Breast epithelium (tissue), 4 donors: ENCODE results near the gene HEG1. TPM values are rescaled to one million over a fixed set of nuclear protein-coding genes. Genes with fewer than 3 reads are reported as not detected.

Source experiments
- DNase-seq, 2 donors: peaks; one replicate each; pipeline ENCODE4 v3.0.0-alpha.2; 2019; ENCODE audit warnings: low spot score in 2 of 2
- H3K27ac ChIP-seq, 2 donors: fragments of 200-600 bp; sonication (generic) in 1 of 2; one replicate each; pipeline ENCODE4 v1.5.1; 2016 to 2019; ENCODE audit warnings: mild to moderate bottlenecking in 1 of 2
- H3K27me3 ChIP-seq, 2 donors: fragments of 200-600 bp; sonication (generic) in 1 of 2; one replicate each; pipeline versions ENCODE4 v1.5.1 to v1.6.0; 2017 to 2019; ENCODE audit warnings: control low read depth in 1 of 2, mild to moderate bottlenecking in 1 of 2
- H3K36me3 ChIP-seq: fragments of 200-600 bp; one replicate; pipeline ENCODE4 v1.5.1; 2019
- H3K4me1 ChIP-seq, 2 donors: fragments of 200-600 bp; sonication (generic); one replicate each; pipeline ENCODE4 v1.5.1; 2016 to 2019; ENCODE audit warnings: control low read depth in 1 of 2
- H3K4me3 ChIP-seq, 3 donors: fragments of 200-600 bp; sonication (generic); 1 replicate in 2 of 3; 2 replicates in 1 of 3; pipeline ENCODE4 v1.5.1; 2016 to 2019; ENCODE audit warnings: mild to moderate bottlenecking in 3 of 3, moderate library complexity in 2 of 3
- H3K9me3 ChIP-seq, 2 donors: fragments of 200-600 bp; sonication (generic) in 1 of 2; one replicate each; pipeline ENCODE4 v1.5.1; 2016 to 2019; ENCODE audit warnings: control low read depth in 1 of 2
- POLR2A ChIP-seq: fragments of 450-650 bp; IDR thresholded peaks from one replicate; pipeline ENCODE4 v1.6.1; 2016; ENCODE audit warnings: antibody characterized with exemption, mild to moderate bottlenecking, moderate library complexity
- POLR2AphosphoS5 ChIP-seq, 3 donors: sonication (generic); formaldehyde crosslinking; IDR thresholded peaks; one replicate each; pipeline ENCODE4 v1.6.1; 2017; ENCODE audit warnings: antibody characterized with exemption in 3 of 3
- intact Hi-C: fragments of 100-400 bp; cut with DNase I; formaldehyde crosslinking; loops from one replicate; pipeline ENCODE4 v1.15.1; 2023; ENCODE audit warnings: low total_unique reads
- total RNA-seq, 3 donors: library from RNA; depleted of rRNA; stranded (reverse); fragments of >200 nt; gene quantifications; one replicate each; pipeline ENCODE4 v1.1.0, GENCODE V29; 2016
- TF ChIP-seq, protein P1 (sequence below), 3 donors: fragments of 450-650 bp; IDR thresholded peaks; one replicate each; pipeline ENCODE4 v1.5.1; 2016 to 2017; ENCODE audit warnings: antibody characterized with exemption in 3 of 3, mild to moderate bottlenecking in 3 of 3, moderate library complexity in 3 of 3

The HEG1 gene
- total RNA-seq, 3 donors from 2014 or later = 36.0 to 45.9 (median 45.1) TPM

DNA sequence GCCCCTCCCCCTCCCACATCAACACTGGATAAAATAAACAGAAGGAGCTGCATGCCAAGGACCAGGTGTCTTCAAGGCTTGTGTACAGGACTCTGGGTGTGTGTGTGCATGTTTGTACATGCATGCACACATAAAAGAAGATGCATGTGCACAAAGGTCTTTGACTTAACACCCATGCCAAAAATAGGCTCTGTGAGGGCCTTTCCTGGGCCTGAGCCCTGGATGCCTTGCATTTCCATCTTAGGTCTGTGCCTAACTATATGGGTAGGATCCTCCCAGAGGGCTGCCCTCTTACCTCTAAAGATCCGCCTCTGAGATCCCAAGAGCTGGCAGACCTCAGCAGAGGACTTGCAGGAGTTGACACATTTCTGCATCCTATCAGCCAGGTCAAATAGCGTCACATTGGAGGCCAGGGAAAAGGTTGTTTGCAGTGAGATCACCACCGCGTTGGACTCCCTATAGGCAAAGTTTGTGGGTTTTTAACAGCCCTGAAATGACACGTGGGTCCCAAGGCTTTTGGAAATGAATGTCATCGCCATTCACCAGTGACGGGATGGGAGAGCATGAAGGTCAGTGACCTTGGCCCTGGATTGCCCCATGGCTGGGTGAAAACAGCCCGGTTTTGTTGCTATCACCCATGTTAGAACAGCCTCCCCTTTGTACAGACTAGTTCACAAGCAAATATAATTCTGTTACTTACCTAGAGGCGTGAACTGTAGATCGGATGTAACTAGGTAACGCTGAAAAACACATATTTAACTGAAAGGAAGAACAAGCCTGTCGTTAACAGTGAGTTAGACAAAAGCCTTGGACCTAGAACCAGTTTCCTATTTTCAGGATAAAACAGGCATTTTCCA, 54.0 kb downstream of the HEG1 start:
- H3K4me3 ChIP-seq = no peak overlapping the region
- H3K9me3 ChIP-seq = no peaks in the 10 kb centered on the region
- H3K27ac ChIP-seq = no peak overlapping the region
- TF ChIP-seq, protein P1, sequence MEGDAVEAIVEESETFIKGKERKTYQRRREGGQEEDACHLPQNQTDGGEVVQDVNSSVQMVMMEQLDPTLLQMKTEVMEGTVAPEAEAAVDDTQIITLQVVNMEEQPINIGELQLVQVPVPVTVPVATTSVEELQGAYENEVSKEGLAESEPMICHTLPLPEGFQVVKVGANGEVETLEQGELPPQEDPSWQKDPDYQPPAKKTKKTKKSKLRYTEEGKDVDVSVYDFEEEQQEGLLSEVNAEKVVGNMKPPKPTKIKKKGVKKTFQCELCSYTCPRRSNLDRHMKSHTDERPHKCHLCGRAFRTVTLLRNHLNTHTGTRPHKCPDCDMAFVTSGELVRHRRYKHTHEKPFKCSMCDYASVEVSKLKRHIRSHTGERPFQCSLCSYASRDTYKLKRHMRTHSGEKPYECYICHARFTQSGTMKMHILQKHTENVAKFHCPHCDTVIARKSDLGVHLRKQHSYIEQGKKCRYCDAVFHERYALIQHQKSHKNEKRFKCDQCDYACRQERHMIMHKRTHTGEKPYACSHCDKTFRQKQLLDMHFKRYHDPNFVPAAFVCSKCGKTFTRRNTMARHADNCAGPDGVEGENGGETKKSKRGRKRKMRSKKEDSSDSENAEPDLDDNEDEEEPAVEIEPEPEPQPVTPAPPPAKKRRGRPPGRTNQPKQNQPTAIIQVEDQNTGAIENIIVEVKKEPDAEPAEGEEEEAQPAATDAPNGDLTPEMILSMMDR (IDR thresholded peaks at IDR 0.05) = no peak
- TF ChIP-seq POLR2A = no peak
- DNase-seq = no peak
- no peaks in the 10 kb centered on the region for H3K36me3 ChIP-seq
- intact Hi-C loops = no loop called here
- no peaks in the 10 kb centered on the region for H3K4me1 ChIP-seq
- no peaks in the 10 kb centered on the region for H3K27me3 ChIP-seq

DNA sequence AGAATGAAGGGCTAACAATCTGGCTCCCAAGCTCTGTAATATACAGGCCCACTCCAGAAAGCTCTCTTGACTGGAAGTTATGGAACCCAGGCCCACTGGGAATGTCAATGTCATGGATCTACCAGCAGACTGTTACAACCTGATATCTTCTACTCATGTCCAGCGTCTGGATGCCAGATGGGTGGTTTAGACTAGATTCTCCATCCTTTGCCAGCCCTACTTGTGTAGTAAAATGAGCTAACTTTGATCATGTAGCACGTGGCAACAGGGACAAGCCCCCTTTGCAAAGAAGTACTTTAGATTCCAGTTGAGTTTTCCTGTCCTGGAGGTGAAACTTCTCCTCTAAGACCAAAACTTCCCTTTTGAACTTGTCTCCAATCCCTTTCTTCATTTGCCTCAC, 55.1 kb downstream of the HEG1 start:
- Histone ChIP-seq H3K36me3 (no peaks in the 10 kb centered on the region), H3K4me1 (no peaks in the 10 kb centered on the region), H3K27me3 (no peaks in the 10 kb centered on the region), H3K27ac (no peak overlapping the region), H3K4me3 (no peak overlapping the region), H3K9me3 (no peaks in the 10 kb centered on the region)
- intact Hi-C loops = no loop called here
- TF ChIP-seq, protein P1 (IDR thresholded peaks at IDR 0.05) = no peak
- TF ChIP-seq POLR2A (no peak), POLR2AphosphoS5 (IDR thresholded peaks at IDR 0.05) (no peak)
- no peak for DNase-seq

DNA sequence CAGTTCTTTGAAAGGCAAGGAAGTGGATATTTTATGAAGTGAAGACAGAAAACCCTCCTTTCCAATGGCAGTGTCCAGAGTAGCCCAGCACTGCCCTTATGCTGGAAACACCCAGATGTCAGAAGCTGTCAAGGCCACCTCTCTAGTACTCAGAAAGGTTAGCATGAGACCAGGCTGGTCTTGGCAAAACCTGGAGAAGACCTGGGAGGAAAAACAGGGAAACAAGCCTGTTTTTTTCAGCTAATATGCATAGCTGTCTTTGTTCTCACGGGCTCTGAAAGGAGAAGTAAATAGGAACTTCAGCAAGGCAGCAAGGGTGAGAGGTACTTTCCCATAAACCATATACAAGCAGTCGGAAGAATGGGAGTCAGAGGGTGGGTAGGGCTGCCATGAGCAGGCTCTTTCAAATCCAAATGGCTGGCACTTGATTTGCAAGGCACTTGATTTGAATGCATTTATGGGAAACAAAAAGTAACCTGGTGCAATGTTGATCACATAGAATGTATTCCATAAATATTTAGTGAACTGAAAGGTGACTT, 55.8 kb downstream of the HEG1 start:
- H3K9me3 ChIP-seq = no peaks in the 10 kb centered on the region
- H3K27ac ChIP-seq = no peak overlapping the region
- H3K36me3 ChIP-seq = no peaks in the 10 kb centered on the region
- DNase-seq = no peak
- TF ChIP-seq POLR2AphosphoS5 (IDR thresholded peaks at IDR 0.05) (no peak), POLR2A (no peak)
- TF ChIP-seq, protein P1 (IDR thresholded peaks at IDR 0.05) = no peak
- intact Hi-C loops = no loop called here
- H3K4me3 ChIP-seq = no peak overlapping the region
- H3K27me3 ChIP-seq = no peaks in the 10 kb centered on the region
- no peaks in the 10 kb centered on the region for H3K4me1 ChIP-seq

DNA sequence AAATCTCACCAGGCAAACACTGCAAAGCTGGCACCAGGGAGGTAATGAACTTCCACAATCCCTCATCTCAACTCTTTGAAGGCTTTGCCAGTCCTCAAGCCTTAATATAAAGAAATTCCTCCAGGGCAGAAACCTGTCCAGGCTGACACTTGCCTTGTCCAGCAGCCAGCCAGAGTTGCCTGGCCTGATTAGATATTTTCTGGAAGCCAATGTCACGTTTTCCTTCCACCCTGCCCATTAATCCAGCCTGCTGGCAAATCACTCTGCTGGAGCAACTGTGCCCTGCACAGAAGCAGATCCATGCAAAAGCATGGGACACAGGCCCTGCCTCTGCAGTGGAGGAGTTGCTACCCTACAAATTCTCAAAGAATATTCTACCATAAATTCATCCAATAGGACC, 56.5 kb downstream of the HEG1 start:
- intact Hi-C loops = no loop called here
- H3K27me3 ChIP-seq = no peaks in the 10 kb centered on the region
- H3K9me3 ChIP-seq = no peaks in the 10 kb centered on the region
- no peaks in the 10 kb centered on the region for H3K36me3 ChIP-seq
- no peak for TF ChIP-seq POLR2A
- no peak for TF ChIP-seq POLR2AphosphoS5 (IDR thresholded peaks at IDR 0.05)
- TF ChIP-seq, protein P1 (IDR thresholded peaks at IDR 0.05) = no peak
- H3K4me3 ChIP-seq = no peak overlapping the region
- no peaks in the 10 kb centered on the region for H3K4me1 ChIP-seq
- no peak for DNase-seq
- H3K27ac ChIP-seq = no peak overlapping the region

DNA sequence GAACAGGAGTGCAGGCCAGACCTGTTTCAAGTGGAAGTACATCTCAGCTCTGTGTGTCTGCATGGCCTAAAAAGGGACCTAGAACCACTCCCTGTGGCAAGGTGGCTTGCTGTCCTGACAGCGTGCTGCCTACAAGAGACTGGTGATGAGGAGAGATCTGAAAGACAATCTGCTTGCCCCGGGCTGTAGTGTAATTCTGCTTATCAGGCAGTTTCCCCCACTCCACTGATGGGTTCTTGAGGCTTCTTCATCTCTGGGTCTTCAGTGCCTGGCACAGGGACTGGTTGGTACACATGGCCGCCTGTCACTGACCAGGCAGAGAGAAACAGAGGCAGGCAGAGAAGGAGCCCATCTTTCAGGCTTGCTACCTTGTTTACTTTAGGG, 57.6 kb downstream of the HEG1 start:
- Histone ChIP-seq H3K27me3 (no peaks in the 10 kb centered on the region), H3K9me3 (no peaks in the 10 kb centered on the region), H3K4me3 (no peak overlapping the region), H3K27ac (no peak overlapping the region), H3K4me1 (no peaks in the 10 kb centered on the region), H3K36me3 (no peaks in the 10 kb centered on the region)
- intact Hi-C loops = no loop called here
- TF ChIP-seq POLR2AphosphoS5 (IDR thresholded peaks at IDR 0.05) (no peak), POLR2A (no peak)
- TF ChIP-seq, protein P1 (IDR thresholded peaks at IDR 0.05) = no peak
- no peak for DNase-seq
